SK-N-SH (cell line): Measurements from ENCODE around the gene TBX1. TPM values are rescaled to one million over a fixed set of nuclear protein-coding genes. Genes with fewer than 3 reads are reported as not detected.

Experiments
- CTCF ChIA-PET: fragments of 300-600, 350-600 bp; formaldehyde crosslinking; extraction: SDS; loops from one replicate; lab custom pipeline; 2021; lab: Yijun Ruan, JAX
- POLR2A ChIA-PET: fragments of 350-600 bp; sonication (Branson Sonifier 250); formaldehyde crosslinking; extraction: SDS; loops from one replicate; lab custom pipeline; 2020; ENCODE audit warnings: antibody characterized with exemption, inconsistent platforms; lab: Yijun Ruan, JAX
- DNase-seq: peaks from one replicate; pipeline ENCODE4 v3.0.0; 2012
- H2AFZ ChIP-seq: fragments of 200-600 bp; sonication (generic); 2 replicates; pipeline ENCODE4 v1.8.1; 2016; ENCODE audit warnings: antibody characterized with exemption, mild to moderate bottlenecking, low read depth
- H3F3A ChIP-seq: fragments of 200-600 bp; sonication (generic); replicated peaks from 2 replicates; pipeline ENCODE3; 2016; ENCODE audit warnings: antibody characterized with exemption, mild to moderate bottlenecking; ENCODE audit not compliant: insufficient read depth
- H3K27ac ChIP-seq, 2 experiments: fragments of 200-500 bp in 1 of 2; fragments of 200-600 bp in 1 of 2; sonication (Bioruptor generic) in 1 of 2; sonication (generic), shearing (Covaris generic) in 1 of 2; 2 replicates each; pipeline versions ENCODE4 v1.5.1 to v1.6.1; 2014 to 2016; ENCODE audit warnings: low read depth in 2 of 2, inconsistent platforms in 1 of 2, low read length in 1 of 2, mild to moderate bottlenecking in 1 of 2, mixed read lengths in 1 of 2
- H3K27me3 ChIP-seq: fragments of 200-600 bp; sonication (generic), shearing (Covaris generic); 2 replicates; pipeline ENCODE4 v1.6.1; 2016; ENCODE audit warnings: mixed run types; ENCODE audit not compliant: insufficient read depth
- H3K36me3 ChIP-seq, 2 experiments: fragments of 200-500 bp in 1 of 2; fragments of 200-600 bp in 1 of 2; sonication (Bioruptor generic) in 1 of 2; sonication (generic) in 1 of 2; replicated peaks in 1 of 2; 2 replicates each; pipeline versions ENCODE3 to v1.5.1; 2014 to 2016; ENCODE audit warnings: low read length in 1 of 2, mild to moderate bottlenecking in 1 of 2; ENCODE audit not compliant: insufficient read depth in 2 of 2, control insufficient read depth in 1 of 2
- H3K4me1 ChIP-seq, 2 experiments: fragments of 200-500 bp in 1 of 2; fragments of 200-600 bp in 1 of 2; sonication (Bioruptor generic) in 1 of 2; sonication (generic), shearing (Covaris generic) in 1 of 2; 2 replicates each; pipeline versions ENCODE4 v1.5.1 to v1.6.1; 2014 to 2016; ENCODE audit warnings: low read depth in 1 of 2, low read length in 1 of 2, mixed run types in 1 of 2; ENCODE audit not compliant: insufficient read depth in 2 of 2, control insufficient read depth in 1 of 2
- H3K4me2 ChIP-seq: fragments of 200-600 bp; sonication (generic), shearing (Covaris generic); 2 replicates; pipeline ENCODE4 v1.6.1; 2017; ENCODE audit warnings: mixed run types
- H3K4me3 ChIP-seq, 2 experiments: fragments of 200-500 bp in 1 of 2; fragments of 200-600 bp in 1 of 2; sonication (Bioruptor generic) in 1 of 2; sonication (generic), shearing (Covaris generic) in 1 of 2; 2 replicates each; pipeline versions ENCODE4 v1.5.1 to v1.8.1; 2014 to 2016; ENCODE audit warnings: low read depth in 2 of 2, inconsistent platforms in 1 of 2, low read length in 1 of 2, mild to moderate bottlenecking in 1 of 2, mixed read lengths in 1 of 2, moderate library complexity in 1 of 2
- H3K79me2 ChIP-seq: fragments of 200-600 bp; sonication (generic); 2 replicates; pipeline ENCODE4 v1.8.1; 2017; ENCODE audit warnings: mild to moderate bottlenecking; ENCODE audit not compliant: insufficient read depth
- H3K9ac ChIP-seq: fragments of 200-600 bp; sonication (generic); 2 replicates; pipeline ENCODE4 v1.6.1; 2017; ENCODE audit warnings: mixed run types
- H3K9me2 ChIP-seq: fragments of 200-600 bp; sonication (generic); 2 replicates; pipeline ENCODE4 v1.6.1; 2017; ENCODE audit warnings: mixed run types
- H3K9me3 ChIP-seq: fragments of 200-600 bp; sonication (generic); 2 replicates; pipeline ENCODE4 v1.6.1; 2017; ENCODE audit warnings: mixed run types, mild to moderate bottlenecking, moderate library complexity
- H4K20me1 ChIP-seq: fragments of 200-600 bp; sonication (generic); 2 replicates; pipeline ENCODE4 v1.6.1; 2017; ENCODE audit warnings: mild to moderate bottlenecking, mixed run types; ENCODE audit not compliant: insufficient read depth
- CTCF ChIP-seq: fragments of 200-600 bp; sonication (generic); IDR thresholded peaks from 2 replicates; pipeline ENCODE4 v1.6.1; 2017; ENCODE audit warnings: antibody characterized with exemption, mild to moderate bottlenecking, moderate library complexity
- EZH2phosphoT487 ChIP-seq: fragments of 200-600 bp; sonication (generic); IDR thresholded peaks from 2 replicates; pipeline ENCODE4 v1.6.1; 2017; ENCODE audit warnings: low read depth, mixed run types, mild to moderate bottlenecking, antibody characterized with exemption, moderate library complexity, borderline replicate concordance
- FOSL2 ChIP-seq: IDR thresholded peaks from 2 replicates; pipeline ENCODE4 v1.4.0; 2012; ENCODE audit warnings: low read depth, mild to moderate bottlenecking, moderate library complexity, borderline replicate concordance
- FOXJ3 ChIP-seq: sonication (generic); formaldehyde crosslinking; IDR thresholded peaks from 2 replicates; pipeline ENCODE4 v1.5.1; 2020; ENCODE audit warnings: mild to moderate bottlenecking, missing genetic modification reagents
- FOXM1 ChIP-seq: IDR thresholded peaks from 2 replicates; pipeline ENCODE4 v1.4.0; 2012; ENCODE audit warnings: low read depth, mild to moderate bottlenecking
- GATA2 ChIP-seq: sonication (generic); formaldehyde crosslinking; IDR thresholded peaks from 2 replicates; pipeline ENCODE4 v1.5.0; 2020; ENCODE audit warnings: mild to moderate bottlenecking, missing genetic modification reagents
- JUND ChIP-seq: IDR thresholded peaks from 2 replicates; pipeline ENCODE4 v1.4.0; 2012
- MEF2A ChIP-seq: IDR thresholded peaks from 2 replicates; pipeline ENCODE4 v1.4.0; 2012; ENCODE audit warnings: low read depth, borderline replicate concordance
- MXI1 ChIP-seq: IDR thresholded peaks from 2 replicates; pipeline ENCODE4 v1.6.1; 2012; ENCODE audit warnings: mild to moderate bottlenecking, low read depth, low read length, improper control_type of control experiment
- RCOR1 ChIP-seq: fragments of 150-350 bp; IDR thresholded peaks from 2 replicates; pipeline ENCODE4 v1.6.1; 2017; ENCODE audit warnings: antibody characterized with exemption, low read length
- REST ChIP-seq: IDR thresholded peaks from 2 replicates; pipeline ENCODE4 v1.6.1; 2012; ENCODE audit warnings: mild to moderate bottlenecking, low read depth, low read length, moderate library complexity
- RFX5 ChIP-seq: IDR thresholded peaks from 2 replicates; pipeline ENCODE4 v1.6.1; 2012; ENCODE audit warnings: mild to moderate bottlenecking, improper control_type of control experiment, low read length
- SIN3A ChIP-seq: IDR thresholded peaks from 2 replicates; pipeline ENCODE4 v1.6.1; 2012; ENCODE audit warnings: low read depth, mild to moderate bottlenecking, low read length, moderate library complexity, borderline replicate concordance
- TAF1 ChIP-seq: IDR thresholded peaks from 2 replicates; pipeline ENCODE4 v1.6.1; 2012; ENCODE audit warnings: low read depth, mild to moderate bottlenecking, low read length, moderate library complexity, borderline replicate concordance
- WGBS: methylation state at CpG from one replicate; pipeline ENCODE4 v1.1.6; 2017; ENCODE audit warnings: low lambda C conversion rate; 5-methylcytosine and 5-hydroxymethylcytosine counted together
- polyA plus RNA-seq, 3 experiments: library from polyadenylated mRNA; depleted of rRNA; stranded (reverse); fragments of >200 nt; gene quantifications; 2 replicates each; pipeline ENCODE4 v1.2.3, GENCODE V29; 2012
- TF ChIP-seq, protein P1 (sequence below): fragments of 150-350 bp; IDR thresholded peaks from 2 replicates; pipeline ENCODE4 v1.6.1; 2016; ENCODE audit warnings: mild to moderate bottlenecking, low read depth, low read length

TBX1 gene
- polyA plus RNA-seq, 1 of the 3 experiments (the other 2 are of a cell fraction), result not detected

GRCh38 chr22:19811811-19812771 is 51.5 kb downstream of the TBX1 start:
- no peaks in the 10 kb centered on the region for H3K36me3 ChIP-seq
- TF ChIP-seq RCOR1, result 0 out of 2 replicates have a peak, but pooled peaks have one; percentile 23
- TF ChIP-seq, protein P1, sequence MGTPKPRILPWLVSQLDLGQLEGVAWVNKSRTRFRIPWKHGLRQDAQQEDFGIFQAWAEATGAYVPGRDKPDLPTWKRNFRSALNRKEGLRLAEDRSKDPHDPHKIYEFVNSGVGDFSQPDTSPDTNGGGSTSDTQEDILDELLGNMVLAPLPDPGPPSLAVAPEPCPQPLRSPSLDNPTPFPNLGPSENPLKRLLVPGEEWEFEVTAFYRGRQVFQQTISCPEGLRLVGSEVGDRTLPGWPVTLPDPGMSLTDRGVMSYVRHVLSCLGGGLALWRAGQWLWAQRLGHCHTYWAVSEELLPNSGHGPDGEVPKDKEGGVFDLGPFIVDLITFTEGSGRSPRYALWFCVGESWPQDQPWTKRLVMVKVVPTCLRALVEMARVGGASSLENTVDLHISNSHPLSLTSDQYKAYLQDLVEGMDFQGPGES, result no peak
- TF ChIP-seq, all 33 proteins: peak for 1
- POLR2A ChIA-PET, result interaction anchor here (0.6 kb wide), 2 partner anchors 31 to 94 kb away, joined by 3 read pairs; no protein-coding TSS in a partner anchor
- no peaks in the 10 kb centered on the region for H3K9me2 ChIP-seq
- no peak overlapping the region for H3K4me2 ChIP-seq
- H3K79me2 ChIP-seq, result no peaks in the 10 kb centered on the region
- no peaks in the 10 kb centered on the region for H3K27me3 ChIP-seq
- peaks cover 0 to 30% of the 10 kb centered on the region in 2 experiments; a peak in 1 of 4 replicates for H3K4me1 ChIP-seq
- DNase-seq, result peak; percentile 84
- H3K27ac ChIP-seq, result peak overlapping the region in 1 of 2 experiments; percentile 47; a peak in 1 of 4 replicates
- H4K20me1 ChIP-seq, result no peaks in the 10 kb centered on the region
- no peak overlapping the region for H3K9ac ChIP-seq
- H3K9me3 ChIP-seq, result no peaks in the 10 kb centered on the region
- H3F3A ChIP-seq, result no peaks in the 10 kb centered on the region
- no peak overlapping the region for H2AFZ ChIP-seq
- CTCF ChIA-PET, result interaction anchor here (0.9 to 2.5 kb wide), 5 partner anchors 9 to 81 kb away, joined by 3 to 12 read pairs (median 5); no protein-coding TSS in a partner anchor
- 88% methylated on average over 16 of the region's 36 CpGs for WGBS
- H3K4me3 ChIP-seq, result no peak overlapping the region

GRCh38 chr22:19812910-19813309 is 52.3 kb downstream of the TBX1 start:
- Histone ChIP-seq H3K79me2 (no peaks in the 10 kb centered on the region), H3K9ac (no peak overlapping the region), H3K9me2 (no peaks in the 10 kb centered on the region), H4K20me1 (no peaks in the 10 kb centered on the region), H3K4me3 (no peak overlapping the region), H3K4me1 (peaks cover 0 to 23% of the 10 kb centered on the region in 2 experiments; a peak in 1 of 4 replicates), H3K36me3 (no peaks in the 10 kb centered on the region), H3K4me2 (no peak overlapping the region), H3K27ac (no peak overlapping the region), H3F3A (no peaks in the 10 kb centered on the region), H2AFZ (no peak overlapping the region), H3K9me3 (no peaks in the 10 kb centered on the region), H3K27me3 (no peaks in the 10 kb centered on the region)
- ChIA-PET POLR2A (interaction anchor here (0.6 kb wide), 1 partner anchor 93 kb away, joined by 3 read pairs; no protein-coding TSS in a partner anchor), CTCF (interaction anchor here (1.9 kb wide), 1 partner anchor 82 kb away, joined by 9 read pairs; no protein-coding TSS in a partner anchor)
- 95% methylated on average over 11 of the region's 11 CpGs for WGBS
- no peak for DNase-seq
- TF ChIP-seq TAF1 (no peak), REST (no peak), SIN3A (no peak), JUND (no peak), FOSL2 (no peak), CTCF (no peak), EZH2phosphoT487 (no peak), MEF2A (no peak), RFX5 (no peak), MXI1 (no peak), GATA2 (no peak), FOXM1 (no peak), FOXJ3 (CRISPR knock-in tag) (no peak)
